Stimulated activated CD8-positive, alpha-beta memory T cell treated with anti-CD3 and anti-CD28 coated beads, Interleukin-15, amount 100 ng/mL, for 4 hours (primary cell): ENCODE measurements around the gene PAIP2.

ENCODE experiments used
- DNase-seq, 2 donors: peaks; one replicate each; pipeline ENCODE4 v3.0.0-alpha.2; 2020; ENCODE audit warnings: low read depth in 2 of 2

PAIP2 gene

GRCh38 chr5:139410121-139410992, 68.7 kb downstream of the PAIP2 start:
- no peak for DNase-seq

- no peak for DNase-seq
These were observed 69.6 kb downstream of the PAIP2 start for GRCh38 chr5:139410993-139411828.

DNA sequence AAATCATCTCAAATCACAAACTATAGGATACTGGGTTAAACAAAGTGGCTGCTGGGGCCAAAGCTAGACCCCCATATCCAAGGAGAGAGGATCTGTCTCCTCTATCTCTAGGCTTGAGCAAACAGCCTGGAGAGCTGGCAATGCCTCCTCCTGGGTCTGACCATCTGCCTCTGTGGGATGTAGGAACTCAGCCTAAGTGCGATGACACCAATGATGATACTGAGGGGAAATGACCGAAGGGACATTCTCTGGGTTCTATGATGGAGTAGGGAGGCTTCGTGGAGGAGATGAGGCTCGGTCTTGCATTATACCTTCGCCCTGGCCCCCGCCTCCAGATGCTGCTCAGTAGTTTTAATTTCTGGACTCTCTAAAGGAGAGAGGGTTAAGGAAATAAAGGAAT, 71.5 kb downstream of the PAIP2 start:
- no peak for DNase-seq

- DNase-seq: no peak
These were observed 72.3 kb downstream of the PAIP2 start for GRCh38 chr5:139413963-139414362.

DNA sequence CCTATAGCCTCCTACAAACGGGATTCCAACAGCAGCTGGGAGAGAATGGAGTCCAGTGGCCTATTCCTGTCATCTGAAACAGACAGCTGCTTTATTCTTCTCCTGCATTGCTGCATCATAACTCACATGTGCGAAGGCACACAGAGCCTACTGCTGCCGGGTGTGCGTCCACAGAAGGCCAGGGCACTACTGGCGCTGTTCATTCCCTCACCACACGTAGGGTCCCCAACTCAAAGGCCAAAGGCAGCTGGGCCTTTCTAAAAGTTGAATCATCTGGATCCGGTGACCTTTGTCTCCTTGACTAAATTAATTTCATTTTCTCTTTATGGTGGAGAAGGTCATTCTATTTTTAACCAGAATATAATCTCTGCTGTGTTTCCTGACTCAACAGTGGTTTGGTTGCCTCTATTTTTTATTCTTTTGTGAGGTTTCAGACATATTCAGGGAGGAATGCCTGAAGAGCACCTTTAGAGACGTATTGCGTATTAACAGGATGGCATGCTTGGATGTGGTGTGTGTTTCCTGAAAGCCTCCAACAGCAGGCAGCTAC, 73.0 kb downstream of the PAIP2 start:
- DNase-seq: no peak

DNA sequence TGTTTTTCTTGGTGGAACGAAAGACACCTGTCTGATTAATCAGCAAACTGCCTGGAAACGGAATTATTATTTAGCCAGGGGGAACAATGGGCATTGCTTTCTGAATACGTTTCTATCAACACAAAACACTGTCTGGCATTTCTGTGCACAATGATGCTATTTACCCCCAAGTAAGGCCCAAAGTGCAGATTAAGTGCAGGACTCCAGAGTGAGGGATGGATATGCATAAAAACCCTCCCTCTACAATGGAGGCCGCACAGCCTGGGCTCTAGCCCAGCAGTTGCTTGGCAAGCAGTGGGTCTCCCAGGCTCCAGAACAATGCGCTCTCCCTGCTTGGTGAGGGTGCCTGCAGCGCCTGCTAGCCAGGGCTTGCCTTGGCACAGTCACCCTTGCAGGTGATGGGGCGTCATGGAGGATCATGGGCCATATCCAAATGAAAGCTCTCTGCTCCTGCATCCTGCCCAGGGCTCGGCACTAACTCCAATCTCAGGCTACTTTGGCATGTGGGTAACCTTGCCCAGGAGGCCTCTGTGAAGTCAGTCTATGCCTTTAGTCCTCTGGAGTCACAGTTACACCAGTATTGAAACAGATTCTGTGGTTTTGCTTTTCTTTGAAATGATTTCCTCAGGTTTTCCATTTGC, 73.7 kb downstream of the PAIP2 start:
- no peak for DNase-seq

- DNase-seq: no peak
These were observed 74.2 kb downstream of the PAIP2 start for GRCh38 chr5:139415869-139416268.

DNA sequence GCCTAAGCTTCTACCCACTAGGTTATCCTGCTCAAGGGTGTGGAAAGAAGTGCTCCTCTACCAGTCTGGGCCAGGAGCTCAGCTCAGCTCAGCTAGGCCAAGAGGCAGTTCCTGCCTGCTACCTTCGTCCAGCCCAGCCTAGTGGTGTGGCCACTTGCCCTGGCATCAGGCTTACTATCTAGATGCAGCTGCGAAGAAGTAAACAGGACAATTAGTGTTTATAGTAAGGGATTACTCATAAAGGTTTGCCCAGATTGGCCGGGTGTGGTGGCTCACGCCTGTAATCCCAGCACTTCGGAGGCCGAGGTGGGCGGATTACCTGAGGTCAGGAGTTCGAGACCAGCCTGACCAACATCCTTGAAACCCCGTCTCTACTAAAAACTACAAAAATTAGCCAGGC, 75.0 kb downstream of the PAIP2 start:
- DNase-seq: no peak

- no peak for DNase-seq
These were observed 75.6 kb downstream of the PAIP2 start for GRCh38 chr5:139417214-139417613.

GRCh38 chr5:139418793-139419192, 77.1 kb downstream of the PAIP2 start:
- DNase-seq: no peak
